HG02973 (cell line): ENCODE results near the gene TOMM70.

Source experiments
- ATAC-seq: cut with Tn5 transposase; IDR thresholded peaks from one replicate; pipeline ENCODE4 v1.9.1; 2021; ENCODE audit warnings: moderate library complexity; ENCODE audit not compliant: unreplicated experiment

The TOMM70 gene

GRCh38 chr3:100411091-100411982 is 10.4 kb upstream of the TOMM70 start:
- no peak for ATAC-seq

GRCh38 chr3:100407977-100408532 is 7.2 kb upstream of the TOMM70 start:
- no peak for ATAC-seq

- no peak for ATAC-seq
Measured at GRCh38 chr3:100407164-100407563, 6.3 kb upstream of the TOMM70 start.

GRCh38 chr3:100404250-100404548 is 3.3 kb upstream of the TOMM70 start:
- ATAC-seq, result no peak

- no peak for ATAC-seq
Measured at GRCh38 chr3:100403362-100404249, 2.7 kb upstream of the TOMM70 start.

GRCh38 chr3:100402891-100403290 is 2.0 kb upstream of the TOMM70 start:
- no peak for ATAC-seq

GRCh38 chr3:100402256-100402655 is 1.4 kb upstream of the TOMM70 start:
- no peak for ATAC-seq

GRCh38 chr3:100401674-100402041 is 769 bp upstream of the TOMM70 start:
- ATAC-seq, result peak; percentile 5

- peak; percentile 20 for ATAC-seq
Measured at GRCh38 chr3:100400419-100400779, 490 bp downstream of the TOMM70 start.

GRCh38 chr3:100399341-100400071 is 1.4 kb downstream of the TOMM70 start:
- no peak for ATAC-seq

GRCh38 chr3:100396967-100397366 is 3.9 kb downstream of the TOMM70 start:
- ATAC-seq, result no peak

- no peak for ATAC-seq
Measured at GRCh38 chr3:100395679-100396431, 5.0 kb downstream of the TOMM70 start.

- ATAC-seq, result no peak
Measured at GRCh38 chr3:100389025-100389424, 11.9 kb downstream of the TOMM70 start.

GRCh38 chr3:100386437-100387074 is 14.3 kb downstream of the TOMM70 start:
- no peak for ATAC-seq

- ATAC-seq, result no peak
Measured at GRCh38 chr3:100384733-100385525, 16.0 kb downstream of the TOMM70 start.

- no peak for ATAC-seq
Measured at GRCh38 chr3:100376301-100376700, 24.6 kb downstream of the TOMM70 start.

- ATAC-seq, result no peak
Measured at GRCh38 chr3:100374521-100374920, 26.4 kb downstream of the TOMM70 start.

- ATAC-seq, result no peak
Measured at GRCh38 chr3:100370756-100371155, 30.1 kb downstream of the TOMM70 start.

GRCh38 chr3:100368441-100368840 is 32.4 kb downstream of the TOMM70 start:
- no peak for ATAC-seq
